GM13976 (cell line): ENCODE measurements around the gene SRXN1.

Experiments used
- DNase-seq: peaks from one replicate; pipeline ENCODE4 v3.0.0; 2012; ENCODE audit warnings: low spot score
- CTCF ChIP-seq: IDR thresholded peaks from 2 replicates; pipeline ENCODE4 v1.5.1; 2012; ENCODE audit warnings: borderline replicate concordance, mild to moderate bottlenecking; ENCODE audit not compliant: insufficient read depth; ENCODE audit errors: extremely low read depth, missing control alignments, control extremely low read depth
- in situ Hi-C: fragments of 300-500 bp; cut with MboI; formaldehyde crosslinking; loops from one replicate; pipeline ENCODE4 v1.12.0; 2022; ENCODE audit warnings: low sequenced_read_pairs, mixed read lengths, inconsistent platforms; ENCODE audit not compliant: unreplicated experiment

The SRXN1 gene

GRCh38 chr20:653110-653589 lies at the start of gene SRXN1:
Gene SRXN1 (minus strand): TSS chr20:653200. CDS start chr20:653185, 15 bp downstream.
- in situ Hi-C loops: no loop called here
- peak; percentile 95 for DNase-seq
- peak; percentile 91 for TF ChIP-seq CTCF

- DNase-seq: no peak
- TF ChIP-seq CTCF: no peak
- in situ Hi-C loops: no loop called here
Observed at GRCh38 chr20:701401-702129, 48.6 kb upstream of the SRXN1 start.

DNA sequence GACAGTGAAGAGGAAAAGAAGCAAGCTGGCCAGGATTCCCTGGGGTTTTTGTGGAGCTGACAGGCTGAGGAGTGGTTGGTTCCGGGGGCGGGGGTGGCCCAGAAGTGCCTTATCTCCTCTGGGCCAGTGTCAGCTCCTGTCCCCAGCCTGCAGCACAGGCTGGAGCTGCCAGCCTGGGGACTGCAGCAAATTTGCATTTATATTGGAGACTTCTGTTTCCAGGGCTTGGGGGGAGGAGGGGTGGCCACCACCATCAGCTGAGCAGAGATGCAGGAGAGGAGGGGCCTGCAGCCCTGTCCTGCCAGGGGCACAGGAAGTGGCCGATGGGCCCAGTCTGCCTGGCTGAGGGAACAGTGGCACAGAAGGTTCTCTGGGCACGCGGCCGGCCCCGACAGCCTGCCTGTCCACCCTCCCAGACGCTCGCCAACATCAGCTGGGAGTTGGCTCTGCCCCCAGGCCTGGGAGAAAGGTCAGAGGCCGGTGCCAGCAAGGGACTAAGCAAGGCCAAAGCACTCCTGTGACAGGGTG lies 46.9 kb upstream of the SRXN1 start:
- DNase-seq: no peak
- no peak for TF ChIP-seq CTCF
- in situ Hi-C loops: no loop called here

DNA sequence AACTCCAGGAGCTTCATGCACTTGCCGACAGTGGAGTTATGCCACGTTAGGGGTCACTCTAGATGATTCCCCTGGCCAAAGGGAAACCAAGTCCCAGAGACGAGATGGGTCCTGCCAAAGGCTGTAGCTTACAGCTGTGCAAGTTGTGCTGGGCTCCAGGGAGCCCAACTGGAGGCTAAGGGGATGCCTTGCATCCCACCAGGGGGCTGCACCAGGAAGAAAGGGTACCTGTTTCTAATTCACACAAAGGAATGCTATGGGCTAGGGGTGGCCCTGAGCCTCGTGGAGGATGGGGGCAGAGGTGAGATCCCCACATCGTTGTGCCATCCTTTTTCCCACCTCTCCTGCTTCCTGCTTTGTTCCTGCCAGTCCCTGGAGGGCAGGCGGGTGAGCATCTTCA lies 46.3 kb upstream of the SRXN1 start:
- DNase-seq: no peak
- in situ Hi-C loops: no loop called here
- TF ChIP-seq CTCF: no peak

- in situ Hi-C loops: no loop called here
- TF ChIP-seq CTCF: no peak
Observed at GRCh38 chr20:698276-698675, 45.3 kb upstream of the SRXN1 start.

GRCh38 chr20:697826-698225 lies 44.8 kb upstream of the SRXN1 start:
- in situ Hi-C loops: no loop called here
- DNase-seq: no peak
- no peak for TF ChIP-seq CTCF

More at GRCh38 chr20:698276-698675, 45.3 kb upstream of the SRXN1 start:
- no peak for DNase-seq
